HEK293 (cell line): ENCODE measurements around the gene CERS3.

Experiments used
- CTCF ChIA-PET: fragments of 350-600 bp; formaldehyde crosslinking; extraction: SDS; loops from one replicate; lab custom pipeline; 2021; ENCODE audit warnings: antibody characterized with exemption; lab: Yijun Ruan, JAX
- POLR2A ChIA-PET: fragments of 300-600 bp; formaldehyde crosslinking; extraction: SDS; loops from one replicate; lab custom pipeline; 2020; ENCODE audit warnings: antibody characterized with exemption, inconsistent platforms; lab: Yijun Ruan, JAX
- H3K27ac ChIP-seq: fragments of 200-500 bp; sonication (Bioruptor generic); 2 replicates; pipeline ENCODE4 v1.5.1; 2014; ENCODE audit warnings: low read depth, low read length, control low read depth, inconsistent platforms; ENCODE audit errors: extremely low read depth
- H3K36me3 ChIP-seq, 2 experiments: fragments of 200-500 bp in 1 of 2; sonication (Bioruptor generic) in 1 of 2; 1 replicate in 1 of 2; 2 replicates in 1 of 2; pipeline ENCODE4 v1.5.1; 2014 to 2017; ENCODE audit warnings: inconsistent platforms in 2 of 2, low read length in 2 of 2; ENCODE audit not compliant: control insufficient read depth in 2 of 2, insufficient read depth in 1 of 2
- H3K4me1 ChIP-seq: fragments of 200-500 bp; sonication (Bioruptor generic); 2 replicates; pipeline ENCODE4 v1.5.1; 2014; ENCODE audit warnings: mild to moderate bottlenecking, low read length, inconsistent platforms; ENCODE audit not compliant: control insufficient read depth, insufficient read depth
- H3K4me3 ChIP-seq: 2 replicates; pipeline ENCODE4 v1.5.1; 2011; ENCODE audit warnings: low read depth, mild to moderate bottlenecking, control low read depth, low read length, moderate library complexity
- H3K9me3 ChIP-seq: fragments of 200-500 bp; sonication (Bioruptor generic); 2 replicates; pipeline ENCODE4 v1.5.1; 2014; ENCODE audit warnings: low read depth, low read length, inconsistent platforms; ENCODE audit not compliant: control insufficient read depth, insufficient read depth
- GLIS2 ChIP-seq: fragments of 450-650 bp; formaldehyde crosslinking; IDR thresholded peaks from 2 replicates; pipeline ENCODE4 v1.5.1; 2016; ENCODE audit warnings: missing biosample characterization, missing genetic modification characterization
- HOXC10 ChIP-seq: sonication (generic); formaldehyde crosslinking; IDR thresholded peaks from 2 replicates; pipeline ENCODE4 v1.8.1; 2023; ENCODE audit warnings: mild to moderate bottlenecking, missing genetic modification reagents
- MEIS1 ChIP-seq: sonication (generic); formaldehyde crosslinking; IDR thresholded peaks from 2 replicates; pipeline ENCODE4 v1.8.1; 2022; ENCODE audit warnings: missing genetic modification reagents, mild to moderate bottlenecking, borderline replicate concordance
- SALL2 ChIP-seq: fragments of 450-650 bp; formaldehyde crosslinking; IDR thresholded peaks from 2 replicates; pipeline ENCODE4 v1.5.0; 2017; ENCODE audit warnings: missing biosample characterization, mild to moderate bottlenecking, missing genetic modification characterization, borderline replicate concordance
- SCRT1 ChIP-seq: fragments of 450-650 bp; formaldehyde crosslinking; IDR thresholded peaks from 2 replicates; pipeline ENCODE4 v1.5.1; 2016; ENCODE audit warnings: missing biosample characterization, missing genetic modification characterization, borderline replicate concordance
- SP3 ChIP-seq: fragments of 450-650 bp; formaldehyde crosslinking; IDR thresholded peaks from 2 replicates; pipeline ENCODE4 v1.5.1; 2016; ENCODE audit warnings: missing biosample characterization, missing genetic modification characterization
- ZBTB48 ChIP-seq: fragments of 450-650 bp; formaldehyde crosslinking; IDR thresholded peaks from 2 replicates; pipeline ENCODE4 v1.5.1; 2016; ENCODE audit warnings: missing biosample characterization, missing genetic modification characterization
- ZBTB8A ChIP-seq: fragments of 450-650 bp; formaldehyde crosslinking; IDR thresholded peaks from 2 replicates; pipeline ENCODE4 v1.5.1; 2016; ENCODE audit warnings: missing biosample characterization, missing genetic modification characterization
- ZFP3 ChIP-seq: fragments of 450-650 bp; formaldehyde crosslinking; IDR thresholded peaks from 2 replicates; pipeline ENCODE4 v1.5.1; 2016; ENCODE audit warnings: low read depth, missing biosample characterization, missing genetic modification characterization
- ZNF138 ChIP-seq: fragments of 450-650 bp; formaldehyde crosslinking; IDR thresholded peaks from 2 replicates; pipeline ENCODE4 v1.5.1; 2016; ENCODE audit warnings: missing biosample characterization, missing genetic modification characterization, borderline replicate concordance
- ZNF175 ChIP-seq: fragments of 450-650 bp; formaldehyde crosslinking; IDR thresholded peaks from 2 replicates; pipeline ENCODE4 v1.5.1; 2016; ENCODE audit warnings: missing biosample characterization, missing genetic modification characterization
- ZNF184 ChIP-seq: fragments of 450-650 bp; IDR thresholded peaks from 2 replicates; pipeline ENCODE4 v1.5.1; 2018; ENCODE audit warnings: missing biosample characterization, mild to moderate bottlenecking, missing genetic modification characterization
- ZNF19 ChIP-seq: fragments of 450-650 bp; formaldehyde crosslinking; IDR thresholded peaks from 2 replicates; pipeline ENCODE4; 2016; ENCODE audit warnings: missing biosample characterization, missing genetic modification characterization, low read depth
- ZNF221 ChIP-seq: fragments of 450-650 bp; formaldehyde crosslinking; IDR thresholded peaks from 2 replicates; pipeline ENCODE4 v1.5.1; 2017; ENCODE audit warnings: missing biosample characterization, missing genetic modification characterization, borderline replicate concordance
- ZNF266 ChIP-seq: fragments of 450-650 bp; formaldehyde crosslinking; IDR thresholded peaks from 2 replicates; pipeline ENCODE4 v1.5.1; 2016; ENCODE audit warnings: missing biosample characterization, missing genetic modification characterization, low read depth
- ZNF37A ChIP-seq: fragments of 450-650 bp; IDR thresholded peaks from 2 replicates; pipeline ENCODE4 v1.5.1; 2018; ENCODE audit warnings: missing biosample characterization, missing genetic modification characterization
- ZNF416 ChIP-seq: fragments of 450-650 bp; formaldehyde crosslinking; IDR thresholded peaks from 2 replicates; pipeline ENCODE4 v1.5.1; 2016; ENCODE audit warnings: missing biosample characterization, missing genetic modification characterization
- ZNF561 ChIP-seq: fragments of 450-650 bp; IDR thresholded peaks from 2 replicates; pipeline ENCODE4 v1.5.1; 2018; ENCODE audit warnings: missing biosample characterization, missing genetic modification characterization, borderline replicate concordance
- ZNF596 ChIP-seq: fragments of 450-650 bp; IDR thresholded peaks from 2 replicates; pipeline ENCODE4 v1.5.0; 2018; ENCODE audit warnings: missing biosample characterization, mild to moderate bottlenecking, missing genetic modification characterization, moderate library complexity
- ZNF621 ChIP-seq: fragments of 450-650 bp; formaldehyde crosslinking; IDR thresholded peaks from 2 replicates; pipeline ENCODE4 v1.5.1; 2017; ENCODE audit warnings: missing biosample characterization, missing genetic modification characterization
- ZNF677 ChIP-seq: fragments of 450-650 bp; IDR thresholded peaks from 2 replicates; pipeline ENCODE4 v1.5.0; 2018; ENCODE audit warnings: missing biosample characterization, mild to moderate bottlenecking, missing genetic modification characterization, moderate library complexity
- ZNF701 ChIP-seq: fragments of 450-650 bp; formaldehyde crosslinking; IDR thresholded peaks from 2 replicates; pipeline ENCODE4 v1.5.1; 2016; ENCODE audit warnings: missing biosample characterization, missing genetic modification characterization
- ZNF785 ChIP-seq: fragments of 450-650 bp; formaldehyde crosslinking; IDR thresholded peaks from 2 replicates; pipeline ENCODE4 v1.5.1; 2016; ENCODE audit warnings: missing biosample characterization, missing genetic modification characterization
- ZNF837 ChIP-seq: fragments of 450-650 bp; formaldehyde crosslinking; IDR thresholded peaks from 2 replicates; pipeline ENCODE4 v1.5.1; 2016; ENCODE audit warnings: missing biosample characterization, missing genetic modification characterization
- ZNF843 ChIP-seq: fragments of 450-650 bp; formaldehyde crosslinking; IDR thresholded peaks from 2 replicates; pipeline ENCODE4 v1.5.1; 2016; ENCODE audit warnings: missing biosample characterization, missing genetic modification characterization
- ZSCAN18 ChIP-seq: fragments of 450-650 bp; formaldehyde crosslinking; IDR thresholded peaks from 2 replicates; pipeline ENCODE4 v1.5.1; 2016; ENCODE audit warnings: missing biosample characterization, missing genetic modification characterization
- ZSCAN30 ChIP-seq: fragments of 450-650 bp; IDR thresholded peaks from 2 replicates; pipeline ENCODE4 v1.5.1; 2018; ENCODE audit warnings: missing biosample characterization, mild to moderate bottlenecking, missing genetic modification characterization, moderate library complexity
- ZXDB ChIP-seq: fragments of 450-650 bp; formaldehyde crosslinking; IDR thresholded peaks from 2 replicates; pipeline ENCODE4 v1.5.1; 2016; ENCODE audit warnings: missing biosample characterization, missing genetic modification characterization
- TF ChIP-seq, protein P1 (sequence below): fragments of 450-650 bp; formaldehyde crosslinking; IDR thresholded peaks from 2 replicates; pipeline ENCODE4 v1.5.1; 2016; ENCODE audit warnings: missing biosample characterization, missing genetic modification characterization, borderline replicate concordance
- TF ChIP-seq, protein P2 (sequence below): fragments of 450-650 bp; formaldehyde crosslinking; IDR thresholded peaks from 2 replicates; pipeline ENCODE4 v1.5.1; 2016; ENCODE audit warnings: missing biosample characterization, missing genetic modification characterization, low read depth

Gene CERS3

DNA sequence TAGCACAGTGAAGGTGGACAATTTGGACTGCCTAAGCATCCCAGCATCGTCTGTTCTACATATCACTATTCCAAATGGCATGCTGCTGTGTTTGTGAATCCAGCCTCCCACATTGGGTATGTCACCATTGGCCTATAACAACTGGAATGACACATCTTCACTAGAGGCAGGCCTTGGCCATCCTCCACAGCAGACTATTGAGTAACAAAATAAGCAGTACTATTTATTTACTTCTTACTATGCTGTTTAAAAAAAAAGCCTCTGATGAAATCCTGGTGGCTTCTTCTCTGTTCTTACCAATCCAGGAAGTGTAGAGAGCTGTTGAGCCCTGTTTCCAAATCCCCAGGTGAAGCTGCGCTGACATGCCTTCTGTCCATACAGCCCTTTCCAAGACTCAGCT is 30.6 kb upstream of the CERS3 start (continued):
- TF ChIP-seq SCRT1 (tag by site-specific recombination) (no peak), ZBTB8A (tag by site-specific recombination) (no peak), GLIS2 (tag by site-specific recombination) (no peak)

DNA sequence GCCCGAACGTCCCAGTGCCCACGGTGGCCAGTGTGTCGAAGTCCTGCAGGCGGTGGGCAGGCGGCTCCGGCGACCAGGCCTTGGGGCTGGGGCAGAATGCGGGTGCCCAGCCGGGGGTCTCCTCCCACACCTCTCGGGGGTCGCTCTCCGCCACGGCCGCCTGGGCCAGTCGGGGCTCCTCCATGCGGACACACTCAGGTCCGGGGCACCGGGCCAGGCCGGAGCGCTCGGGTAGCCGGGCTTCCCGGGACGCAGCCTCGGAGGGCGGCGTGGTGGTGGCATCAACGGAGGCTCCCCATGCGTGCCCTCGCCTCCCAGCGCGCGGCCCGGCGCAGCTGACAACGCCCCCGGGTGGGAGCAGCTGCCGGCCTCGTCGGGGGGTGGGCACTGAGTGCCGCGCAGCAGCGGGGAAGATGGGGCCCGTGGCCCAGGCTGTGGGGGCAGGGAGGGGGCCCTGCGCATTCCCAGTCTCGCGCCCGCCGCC is 30.1 kb upstream of the CERS3 start:
- Histone ChIP-seq H3K4me1 (no peaks in the 10 kb centered on the region), H3K27ac (no peak overlapping the region), H3K9me3 (no peaks in the 10 kb centered on the region), H3K36me3 (no peaks in the 10 kb centered on the region), H3K4me3 (no peak overlapping the region)
- POLR2A ChIA-PET, result no interaction called here
- TF ChIP-seq ZSCAN18 (tag by site-specific recombination), result no peak
- no peak for TF ChIP-seq HOXC10 (CRISPR knock-in tag)
- no peak for TF ChIP-seq ZNF701 (tag by site-specific recombination)
- TF ChIP-seq ZBTB48 (tag by site-specific recombination), result no peak
- TF ChIP-seq, protein P1, sequence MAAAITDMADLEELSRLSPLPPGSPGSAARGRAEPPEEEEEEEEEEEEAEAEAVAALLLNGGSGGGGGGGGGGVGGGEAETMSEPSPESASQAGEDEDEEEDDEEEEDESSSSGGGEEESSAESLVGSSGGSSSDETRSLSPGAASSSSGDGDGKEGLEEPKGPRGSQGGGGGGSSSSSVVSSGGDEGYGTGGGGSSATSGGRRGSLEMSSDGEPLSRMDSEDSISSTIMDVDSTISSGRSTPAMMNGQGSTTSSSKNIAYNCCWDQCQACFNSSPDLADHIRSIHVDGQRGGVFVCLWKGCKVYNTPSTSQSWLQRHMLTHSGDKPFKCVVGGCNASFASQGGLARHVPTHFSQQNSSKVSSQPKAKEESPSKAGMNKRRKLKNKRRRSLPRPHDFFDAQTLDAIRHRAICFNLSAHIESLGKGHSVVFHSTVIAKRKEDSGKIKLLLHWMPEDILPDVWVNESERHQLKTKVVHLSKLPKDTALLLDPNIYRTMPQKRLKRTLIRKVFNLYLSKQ (tag by site-specific recombination), result no peak
- CTCF ChIA-PET, result no interaction called here

- POLR2A ChIA-PET, result no interaction called here
- H3K36me3 ChIP-seq, result no peaks in the 10 kb centered on the region
- CTCF ChIA-PET, result no interaction called here
- H3K4me3 ChIP-seq, result no peak overlapping the region
- H3K9me3 ChIP-seq, result no peaks in the 10 kb centered on the region
- TF ChIP-seq, protein P2, sequence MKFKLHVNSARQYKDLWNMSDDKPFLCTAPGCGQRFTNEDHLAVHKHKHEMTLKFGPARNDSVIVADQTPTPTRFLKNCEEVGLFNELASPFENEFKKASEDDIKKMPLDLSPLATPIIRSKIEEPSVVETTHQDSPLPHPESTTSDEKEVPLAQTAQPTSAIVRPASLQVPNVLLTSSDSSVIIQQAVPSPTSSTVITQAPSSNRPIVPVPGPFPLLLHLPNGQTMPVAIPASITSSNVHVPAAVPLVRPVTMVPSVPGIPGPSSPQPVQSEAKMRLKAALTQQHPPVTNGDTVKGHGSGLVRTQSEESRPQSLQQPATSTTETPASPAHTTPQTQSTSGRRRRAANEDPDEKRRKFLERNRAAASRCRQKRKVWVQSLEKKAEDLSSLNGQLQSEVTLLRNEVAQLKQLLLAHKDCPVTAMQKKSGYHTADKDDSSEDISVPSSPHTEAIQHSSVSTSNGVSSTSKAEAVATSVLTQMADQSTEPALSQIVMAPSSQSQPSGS (tag by site-specific recombination), result no peak
- TF ChIP-seq ZSCAN30 (tag by site-specific recombination), result no peak
- no peak for TF ChIP-seq SP3 (tag by site-specific recombination)
- no peak for TF ChIP-seq ZNF837 (tag by site-specific recombination)
- TF ChIP-seq ZNF184 (tag by site-specific recombination), result no peak
- TF ChIP-seq ZXDB (tag by site-specific recombination), result no peak
- TF ChIP-seq ZNF621 (tag by site-specific recombination), result no peak
- no peak for TF ChIP-seq ZNF677
- no peak overlapping the region for H3K27ac ChIP-seq
- no peaks in the 10 kb centered on the region for H3K4me1 ChIP-seq
Measured at GRCh38 chr15:100553468-100553867, 24.7 kb upstream of the CERS3 start.

- POLR2A ChIA-PET, result no interaction called here
- no peak overlapping the region for H3K27ac ChIP-seq
- H3K9me3 ChIP-seq, result no peaks in the 10 kb centered on the region
- H3K4me3 ChIP-seq, result no peak overlapping the region
- no peaks in the 10 kb centered on the region for H3K4me1 ChIP-seq
- CTCF ChIA-PET, result interaction anchor here (0.7 kb wide), 1 partner anchor 112 kb away, joined by 3 read pairs; no protein-coding TSS in a partner anchor
- H3K36me3 ChIP-seq, result no peaks in the 10 kb centered on the region
- TF ChIP-seq ZNF37A (tag by site-specific recombination), result no peak
- TF ChIP-seq ZNF561 (tag by site-specific recombination), result no peak
- no peak for TF ChIP-seq ZNF266
- no peak for TF ChIP-seq ZNF785 (tag by site-specific recombination)
- no peak for TF ChIP-seq ZNF221 (tag by site-specific recombination)
- no peak for TF ChIP-seq ZNF416 (tag by site-specific recombination)
- no peak for TF ChIP-seq ZFP3 (tag by site-specific recombination)
- no peak for TF ChIP-seq ZNF175 (tag by site-specific recombination)
- TF ChIP-seq SALL2, result no peak
- no peak for TF ChIP-seq ZNF843
- no peak for TF ChIP-seq ZNF138 (tag by site-specific recombination)
- TF ChIP-seq ZNF19 (tag by site-specific recombination), result no peak
- no peak for TF ChIP-seq ZNF596 (tag by site-specific recombination)
- no peak for TF ChIP-seq ZSCAN30 (tag by site-specific recombination)
- no peak for TF ChIP-seq MEIS1 (CRISPR knock-in tag)
Measured at GRCh38 chr15:100547961-100548360, 19.2 kb upstream of the CERS3 start.
